Panc1 (cell line): ENCODE measurements around the gene MACROD1. TPM values are rescaled to one million over a fixed set of nuclear protein-coding genes. Genes with fewer than 3 reads are reported as not detected.
A peak's percentile ranks its signal among the peaks of the same experiment; 100 is the strongest.

Experiments used
- ATAC-seq: fragments of 200-7000 bp; cut with Tn5 transposase; 2 replicates; pipeline ENCODE4 v1.9.1; 2020; ENCODE audit warnings: mild to moderate bottlenecking, moderate library complexity
- BruUV-seq: library from RNA; stranded (reverse); fragments of 400-500 nt; replicated peaks from 2 replicates; lab custom pipeline; 2021; lab: Mats Ljungman, UMichigan
- CTCF ChIA-PET: fragments of 300-600 bp; sonication (Branson Sonifier 250); formaldehyde crosslinking; loops from one replicate; lab custom pipeline; 2022; ENCODE audit warnings: antibody characterized with exemption; lab: Charles Lee
- POLR2A ChIA-PET: fragments of 300-600 bp; sonication (Branson Sonifier 250); formaldehyde crosslinking; loops from one replicate; lab custom pipeline; 2022; ENCODE audit warnings: antibody characterized with exemption; lab: Charles Lee
- DNase-seq: peaks from one replicate; pipeline ENCODE4 v3.0.0-alpha.2; 2010; ENCODE audit warnings: low read depth, low spot score
- H3K27ac ChIP-seq: 2 replicates; pipeline ENCODE4 v1.5.1; 2011; ENCODE audit warnings: mild to moderate bottlenecking, low read length, inconsistent platforms
- H3K27me3 ChIP-seq: fragments of 200-500 bp; sonication (Bioruptor generic); 2 replicates; pipeline ENCODE4 v1.6.0; 2014; ENCODE audit warnings: low read length, inconsistent platforms; ENCODE audit not compliant: control insufficient read depth, insufficient read depth
- H3K36me3 ChIP-seq: fragments of 200-500 bp; sonication (Bioruptor generic); 2 replicates; pipeline ENCODE4 v1.5.1; 2014; ENCODE audit warnings: inconsistent platforms, mild to moderate bottlenecking, low read length, moderate library complexity; ENCODE audit not compliant: control insufficient read depth, insufficient read depth
- H3K4me1 ChIP-seq: 2 replicates; pipeline ENCODE4 v1.5.1; 2011; ENCODE audit warnings: inconsistent platforms, mild to moderate bottlenecking, low read length, moderate library complexity; ENCODE audit not compliant: control insufficient read depth, insufficient read depth
- H3K4me3 ChIP-seq, 2 experiments: 2 replicates each; pipeline ENCODE4 v1.5.1; 2011 to 2012; ENCODE audit warnings: low read depth in 2 of 2, low read length in 2 of 2, mild to moderate bottlenecking in 2 of 2, inconsistent platforms in 1 of 2, moderate library complexity in 1 of 2
- H3K9me3 ChIP-seq: fragments of 200-500 bp; sonication (Bioruptor generic); 2 replicates; pipeline ENCODE4 v1.5.1; 2014; ENCODE audit warnings: low read depth, mild to moderate bottlenecking, inconsistent platforms, low read length, moderate library complexity; ENCODE audit not compliant: control insufficient read depth, insufficient read depth
- CTCF ChIP-seq: fragments of 450-650 bp; IDR thresholded peaks from 2 replicates; pipeline ENCODE4 v1.5.1; 2017; ENCODE audit warnings: mild to moderate bottlenecking
- POLR2AphosphoS5 ChIP-seq: IDR thresholded peaks from 2 replicates; pipeline ENCODE4 v1.6.1; 2012; ENCODE audit warnings: mild to moderate bottlenecking, low read depth, low read length, moderate library complexity
- REST ChIP-seq, 2 experiments: IDR thresholded peaks; 2 replicates each; pipeline ENCODE4 v1.6.1; 2011 to 2012; ENCODE audit warnings: low read depth in 2 of 2, control low read depth in 1 of 2, low read length in 1 of 2, mild to moderate bottlenecking in 1 of 2, moderate library complexity in 1 of 2; ENCODE audit not compliant: insufficient read depth in 1 of 2
- SIN3A ChIP-seq: IDR thresholded peaks from 2 replicates; pipeline ENCODE4 v1.6.1; 2012; ENCODE audit warnings: low read depth, mild to moderate bottlenecking, low read length, moderate library complexity, borderline replicate concordance; ENCODE audit not compliant: insufficient read depth
- TCF7L2 ChIP-seq: IDR thresholded peaks from 2 replicates; pipeline ENCODE4 v1.6.1; 2011; ENCODE audit warnings: mild to moderate bottlenecking, low read depth, low read length, inconsistent platforms
- in situ Hi-C: cut with HindIII; loops from 2 replicates; pipeline ENCODE4 v1.10.0; 2016; ENCODE audit warnings: low sequenced_read_pairs, low pct_unique_long_range_greater_than_20kb
- intact Hi-C: fragments of 100-400 bp; cut with micrococcal nuclease; formaldehyde crosslinking; loops from one replicate; pipeline ENCODE4 v1.10.0; 2022; ENCODE audit not compliant: unreplicated experiment
- total RNA-seq: library from RNA; stranded (reverse); gene quantifications from one replicate; pipeline ENCODE4 v1.2.1, GENCODE V29; 2021; ENCODE audit not compliant: unreplicated experiment

MACROD1 gene
- total RNA-seq, 1 experiment from 2014 or later, result 16.8 TPM

GRCh38 chr11:64015935-64016845 lies 149.7 kb downstream of the MACROD1 start:
- Histone ChIP-seq H3K4me1 (peaks cover 14% of the 10 kb centered on the region; the same call in 1 of the 2 replicates), H3K9me3 (no peaks in the 10 kb centered on the region), H3K36me3 (no peaks in the 10 kb centered on the region), H3K27me3 (no peaks in the 10 kb centered on the region), H3K27ac (no peak overlapping the region), H3K4me3 (no peak overlapping the region)
- ChIA-PET CTCF (no interaction called here), POLR2A (interaction anchor here (0.5 to 0.6 kb wide), 3 partner anchors 9 to 360 kb away, joined by 3 to 8 read pairs (median 7); no protein-coding TSS in a partner anchor)
- DNase-seq (no peak), ATAC-seq (0 out of 2 replicates have a peak, but pooled peaks have one; percentile 10)
- intact Hi-C loops, result no loop called here
- in situ Hi-C loops, result no loop called here
- BruUV-seq, result no TSS peak
- TF ChIP-seq REST (IDR thresholded peaks at IDR 0.05; ENCODE audit: insufficient read depth in 1 of 2, low read depth in 2 of 2, low read length in 1 of 2) (no peak), CTCF (no peak), POLR2AphosphoS5 (no peak), TCF7L2 (no peak), SIN3A (no peak)

- no peak for DNase-seq
- Histone ChIP-seq H3K27me3 (no peaks in the 10 kb centered on the region), H3K36me3 (no peaks in the 10 kb centered on the region), H3K4me1 (peaks cover 14% of the 10 kb centered on the region; the same call in 1 of the 2 replicates), H3K4me3 (no peak overlapping the region), H3K9me3 (no peaks in the 10 kb centered on the region), H3K27ac (no peak overlapping the region)
- ChIA-PET POLR2A (interaction anchor here (0.9 kb wide), 1 partner anchor 1174 kb away, joined by 4 read pairs; no protein-coding TSS in a partner anchor), CTCF (no interaction called here)
- intact Hi-C loops, result no loop called here
- no TSS peak for BruUV-seq
- in situ Hi-C loops, result no loop called here
- no peak for TF ChIP-seq TCF7L2
- TF ChIP-seq REST (IDR thresholded peaks at IDR 0.05; ENCODE audit: insufficient read depth in 1 of 2, low read depth in 2 of 2, low read length in 1 of 2), result no peak
- TF ChIP-seq CTCF, result no peak
- TF ChIP-seq SIN3A, result no peak
- no peak for TF ChIP-seq POLR2AphosphoS5
- ATAC-seq, result peak; percentile 43; the same call in 1 of the 2 replicates
Observed at GRCh38 chr11:64015510-64015909, 150.4 kb downstream of the MACROD1 start.
